K562 (cell line): Measurements from ENCODE around the gene ASCL3. TPM values are rescaled to one million over a fixed set of nuclear protein-coding genes. Genes with fewer than 3 reads are reported as not detected.

Experiments used
- ASH1L ChIP-seq: fragments of 450-650 bp; IDR thresholded peaks from 2 replicates; pipeline ENCODE4 v1.6.1; 2018; ENCODE audit warnings: borderline replicate concordance, mild to moderate bottlenecking, low read depth; ENCODE audit not compliant: partially characterized antibody
- C11orf30 ChIP-seq: fragments of 450-650 bp; IDR thresholded peaks from 2 replicates; pipeline ENCODE4 v1.6.1; 2016; ENCODE audit warnings: low read depth, mild to moderate bottlenecking
- CGGBP1 ChIP-seq: fragments of 250-450 bp; sonication (Bioruptor Pico); IDR thresholded peaks from 2 replicates; pipeline ENCODE4 v1.9.0; 2021; ENCODE audit warnings: mild to moderate bottlenecking
- CHD2 ChIP-seq: IDR thresholded peaks from 2 replicates; pipeline ENCODE4 v1.6.1; 2011; ENCODE audit warnings: low read depth, low read length
- CLOCK ChIP-seq: fragments of 250-450 bp; sonication (Bioruptor Pico); IDR thresholded peaks from 2 replicates; pipeline ENCODE4 v1.4.0; 2020; ENCODE audit warnings: mild to moderate bottlenecking, moderate library complexity, borderline replicate concordance
- CSDE1 ChIP-seq, 2 experiments: fragments of 450-650 bp; IDR thresholded peaks; 2 replicates each; pipeline ENCODE4 v1.6.1; 2016; ENCODE audit warnings: mild to moderate bottlenecking in 1 of 2
- CTBP1 ChIP-seq: fragments of 450-650 bp; IDR thresholded peaks from 2 replicates; pipeline ENCODE4 v1.6.1; 2016; ENCODE audit warnings: borderline replicate concordance
- FOXP1 ChIP-seq: sonication (generic); formaldehyde crosslinking; IDR thresholded peaks from 2 replicates; pipeline ENCODE4 v1.8.0; 2022; ENCODE audit warnings: mild to moderate bottlenecking, missing genetic modification reagents
- ILK ChIP-seq: fragments of 450-650 bp; IDR thresholded peaks from 2 replicates; pipeline ENCODE4 v1.6.1; 2016; ENCODE audit warnings: missing genetic modification characterization, low read depth, mild to moderate bottlenecking, missing compliant biosample characterization, moderate library complexity, borderline replicate concordance
- MCM5 ChIP-seq: fragments of 450-650 bp; IDR thresholded peaks from 2 replicates; pipeline ENCODE4 v1.6.1; 2016; ENCODE audit warnings: low read depth
- MXD1 ChIP-seq: fragments of 250-450 bp; sonication (Bioruptor Pico); IDR thresholded peaks from 2 replicates; pipeline ENCODE4 v1.8.0; 2021; ENCODE audit warnings: borderline replicate concordance, mild to moderate bottlenecking, moderate library complexity; ENCODE audit not compliant: poor library complexity, severe bottlenecking
- PCBP1 ChIP-seq: fragments of 200-400 bp; formaldehyde crosslinking; IDR thresholded peaks from 2 replicates; pipeline ENCODE4 v1.6.1; 2018; ENCODE audit warnings: mild to moderate bottlenecking, low read depth, low read length; ENCODE audit not compliant: poor library complexity, severe bottlenecking
- TAF1 ChIP-seq: IDR thresholded peaks from 2 replicates; pipeline ENCODE4 v1.6.1; 2011; ENCODE audit warnings: mild to moderate bottlenecking, low read length, moderate library complexity; ENCODE audit not compliant: insufficient read depth, control insufficient read depth, severe bottlenecking; ENCODE audit errors: extremely low read depth
- THRAP3 ChIP-seq: fragments of 450-650 bp; IDR thresholded peaks from 2 replicates; pipeline ENCODE4 v1.6.1; 2016; ENCODE audit warnings: mild to moderate bottlenecking, inconsistent platforms, borderline replicate concordance
- ZBED1 ChIP-seq: IDR thresholded peaks from 2 replicates; pipeline ENCODE4 v1.6.1; 2014
- ZNF165 ChIP-seq: fragments of 250-450 bp; sonication (Bioruptor Pico); IDR thresholded peaks from 2 replicates; pipeline ENCODE4 v1.4.0; 2020; ENCODE audit warnings: borderline replicate concordance
- polyA plus RNA-seq, 8 experiments: library from polyadenylated mRNA; depleted of rRNA in 4 of 8; stranded (reverse) in 5 of 8; unstranded in 3 of 8; fragments of >200 nt; fragmentation: Nextera tagmentation in 2 of 8; fragmentation: Illumina TruSeq in 1 of 8; extraction: Ambion mirVana in 2 of 8; extraction: Trizol in 1 of 8; gene quantifications; 2 replicates each; pipeline versions ENCODE4 v1.2.1 to v1.2.3, GENCODE V29; 2011 to 2014; ENCODE audit warnings: inconsistent platforms in 1 of 8, missing spikeins in 1 of 8
- total RNA-seq, 7 experiments: library from RNA; depleted of rRNA in 6 of 7; stranded (reverse); fragments of >200 nt in 6 of 7; fragmentation: Illumina TruSeq in 2 of 7; extraction: Trizol in 2 of 7; gene quantifications; 2 replicates each; pipeline versions ENCODE4 v1.2.1 to v1.2.3, GENCODE V29; 2011 to 2021; ENCODE audit warnings: low replicate concordance in 1 of 7

Gene ASCL3
- total and polyA plus RNA-seq, 9 of the 15 experiments (the other 6 are each of a cell fraction or from before 2014, with no cell fraction given) = not detected

GRCh38 chr11:8964324-8965320 lies 21.8 kb upstream of the ASCL3 start, which contains the start of gene TMEM9B (continued):
- TF ChIP-seq THRAP3 (no peak), ZBED1 (no peak), FOXP1 (CRISPR knock-in tag) (peak; percentile 32; the same call in 1 of the 2 replicates), PCBP1 (peak; percentile 90), CLOCK (no peak), CTBP1 (peak; percentile 64), ASH1L (no peak), TAF1 (peak; percentile 71), CGGBP1 (CRISPR knock-in tag) (no peak), MXD1 (CRISPR knock-in tag) (peak; percentile 17), ILK (tag) (no peak), C11orf30 (peak; percentile 97), CSDE1 (IDR thresholded peaks at IDR 0.05) (no peak), MCM5 (no peak), CHD2 (no peak), ZNF165 (no peak)
